ENCODE measurements around the gene IFT20. TPM values are rescaled to one million over a fixed set of nuclear protein-coding genes. Genes with fewer than 3 reads are reported as not detected.

The IFT20 gene
- total and polyA plus RNA-seq, 2 donors (not counting 3 experiments of a cell fraction or from before 2014, with no cell fraction given) = 26.5 to 45.0 TPM

DNA sequence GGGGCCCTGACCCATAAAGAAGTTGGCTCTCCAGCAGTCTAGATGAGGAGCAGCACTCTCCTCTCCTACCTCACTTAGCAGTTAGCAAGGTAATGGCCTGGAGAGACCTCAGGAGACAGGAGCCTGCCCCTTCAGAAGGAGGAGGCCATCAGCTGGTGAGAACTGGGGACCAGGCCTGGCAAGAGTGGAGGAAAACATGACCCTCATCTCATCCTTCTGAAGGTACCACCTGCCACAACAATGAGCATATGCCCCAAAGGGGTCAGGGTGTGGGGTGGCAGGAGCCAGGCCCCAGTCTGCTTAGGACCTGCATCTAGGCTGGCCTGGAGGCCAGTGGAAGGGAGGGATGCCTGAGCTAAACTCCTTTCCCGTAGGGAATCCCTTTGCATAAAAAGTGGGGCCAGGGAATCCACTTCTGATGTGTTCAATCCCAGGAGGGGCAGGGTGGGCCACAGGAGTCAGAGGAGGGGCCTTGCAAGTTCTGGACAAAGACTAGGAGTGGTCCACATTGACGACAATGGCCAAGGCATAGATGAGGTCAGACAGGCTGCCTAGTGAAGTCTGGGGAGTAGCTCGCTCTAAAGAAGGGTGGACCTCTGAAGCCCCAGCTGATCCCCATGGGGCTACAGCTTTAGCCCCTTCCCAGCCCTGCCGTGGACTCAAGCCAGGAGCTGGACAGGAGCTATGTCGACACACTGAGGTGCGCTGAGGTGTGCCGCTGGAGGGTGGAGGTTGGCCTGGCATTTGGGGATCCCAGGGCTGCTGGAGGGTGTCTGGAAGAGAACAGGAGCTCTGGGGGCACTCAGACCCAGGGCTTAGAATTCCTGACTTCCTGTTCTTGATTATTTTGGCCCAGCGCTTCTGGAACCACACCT lies 28.7 kb upstream of the IFT20 start:
- Histone ChIP-seq H3K9me3 (replicated peaks; ENCODE audit: control insufficient read depth, insufficient read depth, low read length) (no peaks in the 10 kb centered on the region), H2AFZ (ENCODE audit: low read depth, low read length) (no peak overlapping the region), H3K9ac (replicated peaks; ENCODE audit: extremely low read depth, insufficient read depth, low read length) (no peak overlapping the region), H3K4me1 (ENCODE audit: control insufficient read depth, extremely low read depth, insufficient read depth, low read length) (no peaks in the 10 kb centered on the region), H3K79me2 (ENCODE audit: control insufficient read depth, insufficient read depth, low read length) (no peaks in the 10 kb centered on the region), H3K27me3 (ENCODE audit: control insufficient read depth in 2 of 2, insufficient read depth in 2 of 2, low read length in 2 of 2) (no peaks in the 10 kb centered on the region), H3K36me3 (ENCODE audit: control insufficient read depth in 2 of 2, extremely low read depth in 1 of 2, insufficient read depth in 2 of 2, low read length in 2 of 2) (peaks cover 14 to 27% of the 10 kb centered on the region in 2 experiments), H3K4me3 (replicated peaks in 1 of 3; ENCODE audit: insufficient read depth in 1 of 3, low read depth in 1 of 3, low read length in 3 of 3) (no peak overlapping the region), H3K27ac (ENCODE audit: insufficient read depth, low read depth, low read length) (no peak overlapping the region), H4K20me1 (replicated peaks; ENCODE audit: control insufficient read depth, extremely low read depth, insufficient read depth, low read length) (no peaks in the 10 kb centered on the region), H3K9me1 (replicated peaks; ENCODE audit: control insufficient read depth, extremely low read depth, insufficient read depth, low read length) (no peaks in the 10 kb centered on the region), H3K4me2 (ENCODE audit: insufficient read depth, low read length) (no peak overlapping the region)
- POLR2A ChIA-PET = interaction anchor here (0.6 kb wide), 1 partner anchor 82 kb away, joined by 6 read pairs; no protein-coding TSS in a partner anchor
- DNase-seq (ENCODE audit: low read depth, low spot score) (no peak), FAIRE-seq (no peak)
- TF ChIP-seq MYC (IDR thresholded peaks at IDR 0.05; ENCODE audit: low read depth, low read length) (no peak), POLR2AphosphoS5 (IDR thresholded peaks at IDR 0.05; ENCODE audit: insufficient read depth, low read depth, low read length) (no peak), POLR2A (IDR thresholded peaks at IDR 0.05; ENCODE audit: low read depth, low read length) (no peak), EZH2 (IDR thresholded peaks at IDR 0.05; ENCODE audit: borderline replicate concordance, low read depth, low read length, severe bottlenecking) (no peak), FOS (IDR thresholded peaks at IDR 0.05; ENCODE audit: borderline replicate concordance, insufficient read depth, low read length) (no peak), GATA2 (IDR thresholded peaks at IDR 0.05; ENCODE audit: insufficient read depth, insufficient read length, low read depth, low read length) (no peak), JUN (IDR thresholded peaks at IDR 0.05; ENCODE audit: borderline replicate concordance, insufficient read depth, insufficient read length, low read depth) (no peak)
- TF ChIP-seq, protein P1, sequence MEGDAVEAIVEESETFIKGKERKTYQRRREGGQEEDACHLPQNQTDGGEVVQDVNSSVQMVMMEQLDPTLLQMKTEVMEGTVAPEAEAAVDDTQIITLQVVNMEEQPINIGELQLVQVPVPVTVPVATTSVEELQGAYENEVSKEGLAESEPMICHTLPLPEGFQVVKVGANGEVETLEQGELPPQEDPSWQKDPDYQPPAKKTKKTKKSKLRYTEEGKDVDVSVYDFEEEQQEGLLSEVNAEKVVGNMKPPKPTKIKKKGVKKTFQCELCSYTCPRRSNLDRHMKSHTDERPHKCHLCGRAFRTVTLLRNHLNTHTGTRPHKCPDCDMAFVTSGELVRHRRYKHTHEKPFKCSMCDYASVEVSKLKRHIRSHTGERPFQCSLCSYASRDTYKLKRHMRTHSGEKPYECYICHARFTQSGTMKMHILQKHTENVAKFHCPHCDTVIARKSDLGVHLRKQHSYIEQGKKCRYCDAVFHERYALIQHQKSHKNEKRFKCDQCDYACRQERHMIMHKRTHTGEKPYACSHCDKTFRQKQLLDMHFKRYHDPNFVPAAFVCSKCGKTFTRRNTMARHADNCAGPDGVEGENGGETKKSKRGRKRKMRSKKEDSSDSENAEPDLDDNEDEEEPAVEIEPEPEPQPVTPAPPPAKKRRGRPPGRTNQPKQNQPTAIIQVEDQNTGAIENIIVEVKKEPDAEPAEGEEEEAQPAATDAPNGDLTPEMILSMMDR (IDR thresholded peaks at IDR 0.05; ENCODE audit: extremely low read depth in 1 of 2, insufficient read depth in 1 of 2, low read depth in 1 of 2, low read length in 2 of 2) = no peak
- TF ChIP-seq, protein P2, sequence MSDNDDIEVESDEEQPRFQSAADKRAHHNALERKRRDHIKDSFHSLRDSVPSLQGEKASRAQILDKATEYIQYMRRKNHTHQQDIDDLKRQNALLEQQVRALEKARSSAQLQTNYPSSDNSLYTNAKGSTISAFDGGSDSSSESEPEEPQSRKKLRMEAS (IDR thresholded peaks at IDR 0.05; ENCODE audit: insufficient read depth, insufficient read length) = no peak
- intact Hi-C loops (cut with micrococcal nuclease) (no loop called here), dilution Hi-C loops (cut with MboI; ENCODE audit: extremely low pct_ligation_motif_present, low sequenced_read_pairs) (no loop called here)
- no TSS peak for BruUV-seq (replicated peaks)
- CTCF ChIA-PET = interaction anchor here (1.8 kb wide), 1 partner anchor 53 kb away, joined by 5 read pairs; no protein-coding TSS in a partner anchor

Data from endothelial cell of umbilical vein (primary cell).